ENCODE data around the gene VSTM1.

Gene VSTM1

DNA sequence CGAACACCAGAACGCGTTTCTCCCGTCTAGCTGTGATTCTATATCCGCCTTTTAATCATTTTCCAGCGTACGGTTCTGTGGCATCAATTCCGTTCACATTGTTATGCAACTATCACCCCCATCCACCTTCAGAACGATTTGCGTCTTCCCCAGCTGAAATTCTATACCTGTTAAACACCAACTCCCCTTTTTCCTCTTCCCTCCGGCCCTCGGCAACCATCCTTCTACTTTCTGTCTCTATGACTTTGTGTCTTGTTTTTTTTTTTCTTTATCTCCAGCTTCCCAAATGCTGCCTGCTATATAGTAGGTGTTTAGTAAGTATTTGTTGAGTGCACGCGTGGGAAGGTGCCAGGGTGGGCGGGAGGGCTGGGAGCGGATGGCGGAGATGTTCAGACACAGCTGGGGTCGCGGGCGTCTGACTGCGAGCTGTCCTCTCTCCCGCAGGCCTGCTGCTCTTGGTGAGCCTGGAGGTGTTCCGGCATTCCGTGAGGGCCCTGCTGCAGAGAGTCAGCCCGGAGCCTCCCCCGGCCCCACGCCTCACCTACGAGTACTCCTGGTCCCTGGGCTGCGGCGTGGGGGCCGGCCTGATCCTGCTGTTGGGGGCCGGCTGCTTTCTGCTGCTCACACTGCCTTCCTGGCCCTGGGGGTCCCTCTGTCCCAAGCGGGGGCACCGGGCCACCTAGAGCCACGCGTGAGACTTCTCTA is 52.0 kb downstream of the VSTM1 start:
- DNase-seq (ENCODE audit: low spot score) = no peak

DNA sequence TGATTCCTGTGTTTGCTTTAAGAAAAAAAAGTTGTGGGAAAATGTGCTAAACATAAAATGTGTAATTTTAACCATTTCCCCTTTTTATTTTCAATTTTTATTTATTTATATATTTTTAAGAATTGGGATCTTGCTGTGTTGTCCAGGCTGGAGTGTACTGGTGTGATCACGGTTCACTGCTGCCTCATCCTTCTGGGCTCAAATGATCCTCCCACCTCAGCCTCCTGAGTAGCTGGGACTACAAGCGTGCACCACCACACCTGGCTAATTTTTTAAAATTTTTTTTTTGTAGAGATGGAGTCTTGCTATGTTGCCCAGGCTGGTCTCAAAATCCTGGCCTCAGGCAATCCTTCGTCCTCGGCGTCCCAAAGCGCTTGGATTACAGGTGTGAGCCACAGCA is 53.2 kb downstream of the VSTM1 start:
- DNase-seq (ENCODE audit: low spot score) = no peak

DNA sequence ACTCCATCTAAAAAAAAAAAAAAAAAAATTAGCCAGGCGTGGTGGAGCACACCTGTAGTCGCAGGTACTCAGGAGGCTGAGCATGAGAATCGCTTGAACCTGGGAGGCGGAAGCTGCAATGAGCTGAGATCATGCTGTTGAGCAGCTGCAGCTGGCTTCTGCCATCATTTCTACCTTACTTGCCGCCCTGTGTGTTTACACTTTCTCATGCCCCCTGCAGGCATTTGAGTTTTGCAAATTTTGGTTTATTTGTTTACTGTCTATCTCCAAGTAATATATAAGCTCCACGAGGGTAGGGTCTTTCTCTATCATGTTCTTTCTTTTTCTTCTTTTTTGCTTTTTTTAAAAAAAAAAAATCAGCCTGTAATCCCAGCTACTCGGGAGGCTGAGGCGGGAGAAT is 54.3 kb downstream of the VSTM1 start:
- DNase-seq (ENCODE audit: low spot score) = no peak

DNA sequence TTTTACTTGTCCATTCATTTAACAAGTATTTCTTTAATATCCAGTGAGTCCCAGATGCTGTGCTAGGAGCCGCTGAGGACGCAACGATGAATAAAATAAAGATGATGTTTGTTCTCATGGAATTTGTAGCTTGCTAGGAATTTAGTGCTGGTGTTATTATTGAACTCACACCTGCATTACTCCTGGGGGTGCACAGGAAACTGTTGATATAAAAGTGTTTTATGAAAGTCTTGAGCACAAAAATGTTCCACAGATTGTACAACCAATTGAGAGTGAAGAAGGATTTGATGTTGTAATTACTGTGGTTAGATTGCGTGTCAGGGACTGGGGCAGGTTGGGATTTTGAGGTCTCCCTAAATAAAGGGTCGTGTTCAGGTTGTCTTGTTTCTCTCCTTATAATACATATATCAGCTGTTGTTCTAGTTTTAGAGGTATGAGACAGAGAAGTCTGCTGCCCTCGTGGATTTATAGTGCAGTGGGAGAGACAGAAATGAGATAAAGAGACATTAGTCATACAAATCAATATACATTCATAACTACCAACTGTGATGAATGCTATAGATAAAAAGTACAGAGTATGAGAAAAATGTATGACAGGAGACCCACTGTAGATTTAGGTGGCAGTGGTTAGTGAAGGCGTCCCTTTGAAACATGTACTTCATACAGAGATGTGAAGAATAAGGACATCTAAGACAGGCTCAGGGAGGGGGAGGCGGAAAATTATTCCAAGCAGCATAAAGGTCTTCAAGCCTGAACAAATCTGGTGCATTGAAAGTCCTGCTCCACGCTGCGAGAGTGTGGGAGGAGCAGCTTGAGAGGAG is 61.0 kb downstream of the VSTM1 start:
- no peak for DNase-seq (ENCODE audit: low spot score)

DNA sequence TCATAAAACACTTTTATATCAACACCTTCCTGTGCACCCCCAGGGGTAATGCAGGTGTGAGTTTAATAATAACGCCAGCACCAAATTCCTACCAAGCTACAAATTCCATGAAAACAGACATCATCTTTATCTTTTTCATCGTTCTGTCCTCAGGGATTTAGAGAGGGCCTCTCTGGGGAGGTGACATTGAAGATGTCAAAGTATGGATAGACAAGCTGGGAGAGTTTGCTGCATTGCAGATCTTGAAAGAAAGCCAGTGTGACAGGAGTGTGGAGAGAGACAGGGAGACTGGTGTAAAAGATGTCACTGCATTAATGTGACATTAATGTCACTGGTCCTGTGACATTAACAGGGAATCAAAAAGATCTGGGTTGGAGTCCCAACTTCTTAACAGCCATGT is 62.2 kb downstream of the VSTM1 start:
- DNase-seq (ENCODE audit: low spot score) = no peak

DNA sequence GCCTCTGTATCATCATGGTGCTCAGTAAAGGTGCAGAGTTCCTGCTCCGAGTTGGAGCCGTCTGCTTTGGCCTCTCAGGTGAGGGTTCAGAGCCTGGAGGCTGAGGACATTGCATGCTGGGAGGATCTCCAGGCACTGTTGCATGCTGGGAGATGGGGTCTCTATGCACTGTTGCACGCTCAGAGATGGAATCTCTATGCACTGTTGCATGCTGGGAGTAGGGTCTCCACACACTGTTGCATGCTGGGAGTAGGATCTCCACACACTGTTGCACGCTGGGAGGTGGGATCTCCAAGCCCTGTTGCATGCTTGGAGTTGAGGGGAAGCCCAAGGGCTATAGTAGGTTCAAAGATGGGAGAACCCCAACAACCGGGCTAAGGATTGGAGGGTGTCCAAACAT is 64.0 kb downstream of the VSTM1 start:
- no peak for DNase-seq (ENCODE audit: low spot score)

DNA sequence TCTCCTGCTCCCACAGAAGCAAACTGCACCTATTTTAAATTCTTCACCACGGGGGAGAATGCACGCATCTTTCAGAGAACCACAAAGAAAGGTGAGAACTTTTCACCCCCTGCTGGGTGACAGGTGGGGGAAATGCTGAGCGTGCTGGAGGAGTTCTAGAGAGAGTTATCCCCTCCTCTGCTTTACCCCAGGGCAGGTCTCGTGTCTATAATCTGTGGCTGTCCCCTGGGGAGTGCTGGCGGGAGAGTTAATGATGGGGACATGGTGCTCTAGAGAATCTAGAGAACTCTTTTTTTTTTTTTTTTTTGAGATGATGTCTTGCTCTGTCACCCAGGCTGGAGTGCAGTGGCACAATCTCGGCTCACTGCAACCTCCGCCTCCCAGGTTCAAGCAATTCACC is 65.5 kb downstream of the VSTM1 start:
- DNase-seq (ENCODE audit: low spot score) = no peak

DNA sequence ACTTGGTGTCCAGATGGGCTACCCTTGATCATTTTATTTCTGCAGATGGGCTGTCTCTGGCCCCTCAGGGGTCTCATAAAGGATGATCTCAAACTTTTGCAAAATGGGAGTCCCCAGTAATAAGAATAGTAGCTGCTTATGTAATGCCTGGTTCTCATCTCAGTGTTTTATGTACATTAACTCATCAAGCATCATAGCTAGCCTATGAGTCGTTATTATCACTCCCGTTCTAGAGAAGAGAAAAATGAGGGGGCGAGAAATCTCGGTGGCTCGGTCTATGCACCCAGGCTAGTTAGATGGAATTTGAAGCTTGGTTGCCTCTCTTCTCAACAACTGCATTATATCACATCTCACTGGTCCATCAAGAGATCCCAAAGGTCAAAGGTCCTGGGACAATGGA is 68.9 kb downstream of the VSTM1 start:
- DNase-seq (ENCODE audit: low spot score) = no peak

DNA sequence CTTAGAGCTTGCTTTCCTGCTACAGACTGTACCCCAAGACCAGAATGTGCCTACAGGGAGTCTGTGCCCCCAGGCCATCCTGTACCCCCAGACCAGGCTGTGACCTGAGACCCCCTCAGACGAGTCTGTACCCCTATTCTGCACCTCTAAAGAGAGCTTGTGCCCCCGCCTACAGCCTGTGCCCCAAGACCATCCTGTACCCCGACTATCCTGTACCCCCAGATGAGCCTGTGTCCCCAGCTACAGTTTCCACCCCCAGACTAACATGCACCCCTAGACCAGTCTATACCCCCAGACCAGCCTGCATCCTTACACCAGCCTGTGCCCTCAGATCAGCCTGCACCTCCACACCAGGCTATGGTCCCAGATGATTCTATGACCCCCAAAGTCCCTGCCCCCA is 70.2 kb downstream of the VSTM1 start:
- no peak for DNase-seq (ENCODE audit: low spot score)

DNA sequence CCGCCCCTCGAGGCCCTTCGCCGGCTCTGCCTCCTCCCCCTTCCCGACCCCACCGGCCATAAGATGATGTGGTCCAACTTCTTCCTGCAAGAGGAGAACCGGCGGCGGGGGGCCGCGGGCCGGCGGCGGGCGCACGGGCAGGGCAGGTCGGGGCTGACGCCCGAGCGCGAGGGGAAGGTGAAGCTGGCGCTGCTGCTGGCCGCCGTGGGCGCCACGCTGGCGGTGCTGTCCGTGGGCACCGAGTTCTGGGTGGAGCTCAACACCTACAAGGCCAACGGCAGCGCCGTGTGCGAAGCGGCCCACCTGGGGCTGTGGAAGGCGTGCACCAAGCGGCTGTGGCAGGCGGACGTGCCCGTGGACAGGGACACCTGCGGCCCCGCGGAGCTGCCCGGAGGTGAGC is 70.9 kb downstream of the VSTM1 start:
- no peak for DNase-seq (ENCODE audit: low spot score)

DNA sequence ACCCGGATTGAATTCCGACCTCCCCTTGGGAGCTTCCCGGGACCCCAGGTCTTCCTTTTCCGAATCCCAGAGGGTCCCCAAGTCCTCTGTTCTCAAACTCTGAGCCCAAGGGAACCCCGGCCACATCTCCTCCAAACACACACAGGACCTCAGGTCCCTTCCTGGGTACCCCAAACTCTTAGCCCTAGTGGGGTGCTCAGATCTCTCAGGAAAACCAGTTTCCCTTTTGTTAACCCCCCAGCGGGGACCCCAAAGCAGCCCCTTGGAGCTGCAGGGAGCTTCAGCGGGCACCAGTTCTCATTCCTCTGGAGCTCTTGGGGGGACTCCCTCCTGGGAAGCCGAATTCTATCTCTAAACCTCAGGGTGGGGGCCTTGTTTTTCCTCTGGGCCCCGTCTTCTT is 71.5 kb downstream of the VSTM1 start:
- no peak for DNase-seq (ENCODE audit: low spot score)

DNA sequence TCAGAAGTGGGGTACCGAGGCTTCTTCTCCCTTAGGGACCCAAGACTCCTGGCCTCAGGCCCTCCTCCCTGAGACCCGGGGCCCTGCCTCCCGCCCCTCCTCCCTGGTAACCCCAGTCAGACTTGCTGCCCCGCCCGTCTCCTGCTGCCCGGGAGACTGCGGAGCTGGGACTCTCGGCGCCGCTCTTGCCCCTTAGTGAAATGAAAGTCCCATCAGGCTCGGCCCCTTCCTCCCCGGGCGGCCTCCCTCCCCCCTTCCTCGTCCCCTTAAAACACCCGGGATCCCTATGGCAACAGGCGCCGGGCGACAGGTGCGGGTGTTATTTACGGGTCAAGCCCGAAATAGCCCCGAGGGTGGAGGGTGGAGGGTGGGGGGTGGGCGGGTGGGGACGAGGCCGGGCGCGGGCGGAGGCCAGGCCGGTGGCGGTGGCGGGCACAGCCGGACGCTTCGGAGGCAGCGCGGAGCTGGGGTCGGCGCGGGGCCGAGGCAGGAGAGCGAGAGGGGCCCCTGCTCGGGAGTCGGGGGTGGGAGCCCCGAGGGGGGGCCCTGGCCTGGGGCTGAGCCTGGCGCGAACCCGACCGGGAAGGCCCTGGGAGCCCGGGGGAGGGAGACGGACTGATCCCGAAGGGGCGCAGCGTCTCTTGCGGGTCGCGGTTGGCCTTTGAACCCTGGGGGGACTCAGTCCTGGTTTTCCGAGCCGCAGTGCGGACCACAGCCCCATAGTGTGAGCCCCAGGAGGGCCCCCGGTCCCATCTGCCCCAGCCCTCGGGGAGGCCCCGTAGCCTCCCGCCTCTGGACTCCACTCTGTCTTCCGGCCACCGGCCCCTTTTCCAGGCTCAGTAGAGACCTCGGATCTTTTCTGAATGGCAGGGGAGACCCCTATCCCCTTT is 72.2 kb downstream of the VSTM1 start, which contains the start of gene CACNG6:
CACNG6 (plus strand) TSS at position 414 of the 890 bp plus-strand sequence. CDS start 1,241 bp downstream, outside the sequence.
- no peak for DNase-seq (ENCODE audit: low spot score)

Measured in CD4-positive, alpha-beta T cell treated with Interleukin-2 at 100 ng/mL for 4 hours (primary cell).